ENCODE results near the gene RDH5. TPM values are rescaled to one million over a fixed set of nuclear protein-coding genes. Genes with fewer than 3 reads are reported as not detected.
A peak's percentile ranks its signal among the peaks of the same experiment; 100 is the strongest.

Gene RDH5
- total and polyA plus RNA-seq, 2 of the 13 experiments (the other 11 are each of a cell fraction or from before 2014, with no cell fraction given), result 2.6 to 5.7 TPM

- TF ChIP-seq, protein P1, sequence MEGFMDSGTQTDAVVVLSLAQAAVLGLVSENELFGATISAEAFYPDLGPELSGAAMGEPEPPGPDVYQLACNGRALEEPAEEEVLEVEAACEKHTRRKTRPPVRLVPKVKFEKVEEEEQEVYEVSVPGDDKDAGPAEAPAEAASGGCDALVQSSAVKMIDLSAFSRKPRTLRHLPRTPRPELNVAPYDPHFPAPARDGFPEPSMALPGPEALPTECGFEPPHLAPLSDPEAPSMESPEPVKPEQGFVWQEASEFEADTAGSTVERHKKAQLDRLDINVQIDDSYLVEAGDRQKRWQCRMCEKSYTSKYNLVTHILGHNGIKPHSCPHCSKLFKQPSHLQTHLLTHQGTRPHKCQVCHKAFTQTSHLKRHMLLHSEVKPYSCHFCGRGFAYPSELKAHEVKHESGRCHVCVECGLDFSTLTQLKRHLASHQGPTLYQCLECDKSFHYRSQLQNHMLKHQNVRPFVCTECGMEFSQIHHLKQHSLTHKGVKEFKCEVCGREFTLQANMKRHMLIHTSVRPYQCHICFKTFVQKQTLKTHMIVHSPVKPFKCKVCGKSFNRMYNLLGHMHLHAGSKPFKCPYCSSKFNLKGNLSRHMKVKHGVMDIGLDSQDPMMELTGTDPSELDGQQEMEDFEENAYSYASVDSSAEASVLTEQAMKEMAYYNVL (CRISPR knock-in tag; IDR thresholded peaks at IDR 0.05; ENCODE audit: borderline replicate concordance), result peak; percentile 76; the same call in 1 of the 2 replicates
- TF ChIP-seq, protein P2, sequence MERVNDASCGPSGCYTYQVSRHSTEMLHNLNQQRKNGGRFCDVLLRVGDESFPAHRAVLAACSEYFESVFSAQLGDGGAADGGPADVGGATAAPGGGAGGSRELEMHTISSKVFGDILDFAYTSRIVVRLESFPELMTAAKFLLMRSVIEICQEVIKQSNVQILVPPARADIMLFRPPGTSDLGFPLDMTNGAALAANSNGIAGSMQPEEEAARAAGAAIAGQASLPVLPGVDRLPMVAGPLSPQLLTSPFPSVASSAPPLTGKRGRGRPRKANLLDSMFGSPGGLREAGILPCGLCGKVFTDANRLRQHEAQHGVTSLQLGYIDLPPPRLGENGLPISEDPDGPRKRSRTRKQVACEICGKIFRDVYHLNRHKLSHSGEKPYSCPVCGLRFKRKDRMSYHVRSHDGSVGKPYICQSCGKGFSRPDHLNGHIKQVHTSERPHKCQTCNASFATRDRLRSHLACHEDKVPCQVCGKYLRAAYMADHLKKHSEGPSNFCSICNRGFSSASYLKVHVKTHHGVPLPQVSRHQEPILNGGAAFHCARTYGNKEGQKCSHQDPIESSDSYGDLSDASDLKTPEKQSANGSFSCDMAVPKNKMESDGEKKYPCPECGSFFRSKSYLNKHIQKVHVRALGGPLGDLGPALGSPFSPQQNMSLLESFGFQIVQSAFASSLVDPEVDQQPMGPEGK (CRISPR knock-in tag; IDR thresholded peaks at IDR 0.05), result peak; percentile 74
- TF ChIP-seq SOX6 (IDR thresholded peaks at IDR 0.05) (0 out of 2 replicates have a peak, but pooled peaks have one; percentile 26), SOX6 (CRISPR knock-in tag; IDR thresholded peaks at IDR 0.05) (no peak), CREM (IDR thresholded peaks at IDR 0.05) (no peak), CREM (CRISPR knock-in tag; IDR thresholded peaks at IDR 0.05) (no peak), ARNT (IDR thresholded peaks at IDR 0.05) (0 out of 2 replicates have a peak, but pooled peaks have one; percentile 77), TAF1 (CRISPR knock-in tag; IDR thresholded peaks at IDR 0.05) (no peak), ZNF605 (CRISPR knock-in tag; IDR thresholded peaks at IDR 0.05) (no peak)
Observed at GRCh38 chr12:55742719-55743405, 22.7 kb downstream of the RDH5 start, which contains the start of gene GDF11 (continued).
